HG02759 (cell line): Measurements from ENCODE around the gene KRTAP10-10.
"Not testable (repeated sequence)": the region's sequence is repeated elsewhere in the genome, so short reads cannot be mapped to it uniquely, and the experiment has no call there.

Experiments
- ATAC-seq: cut with Tn5 transposase; IDR thresholded peaks from one replicate; pipeline ENCODE4 v1.9.1; 2021; ENCODE audit warnings: mild to moderate bottlenecking, moderate library complexity; ENCODE audit not compliant: unreplicated experiment

The KRTAP10-10 gene

GRCh38 chr21:44681861-44682579, 44.9 kb downstream of the KRTAP10-10 start, which contains the start of gene KRTAP12-1:
TSS of gene KRTAP12-1 (minus strand) at chr21:44682163. CDS start at chr21:44682123, 40 bp downstream.
- no peak for ATAC-seq

GRCh38 chr21:44682580-44683151, 45.5 kb downstream of the KRTAP10-10 start:
- no peak for ATAC-seq

GRCh38 chr21:44684077-44684476, 46.9 kb downstream of the KRTAP10-10 start:
- no peak for ATAC-seq

GRCh38 chr21:44684483-44684882, 47.3 kb downstream of the KRTAP10-10 start:
- ATAC-seq = no peak

GRCh38 chr21:44685050-44685449, 47.9 kb downstream of the KRTAP10-10 start:
- not testable (repeated sequence) for ATAC-seq

GRCh38 chr21:44686000-44686781, 49.0 kb downstream of the KRTAP10-10 start:
- no peak for ATAC-seq

GRCh38 chr21:44686843-44687561, 49.8 kb downstream of the KRTAP10-10 start:
- ATAC-seq = no peak

- no peak for ATAC-seq
Measured at GRCh38 chr21:44687671-44688070, 50.5 kb downstream of the KRTAP10-10 start.
